Testis (tissue), 3 donors: ENCODE measurements around the gene MIB1. TPM values are rescaled to one million over a fixed set of nuclear protein-coding genes. Genes with fewer than 3 reads are reported as not detected.

ENCODE experiments used
- DNase-seq: peaks from one replicate; pipeline ENCODE4 v3.0.0-alpha.2; 2019
- H3K27ac ChIP-seq, 2 donors: fragments of 200-600 bp; sonication (generic); one replicate each; pipeline ENCODE4 v1.5.1; 2019
- H3K27me3 ChIP-seq: fragments of 200-600 bp; sonication (generic); one replicate; pipeline ENCODE4 v1.5.1; 2019
- H3K36me3 ChIP-seq: fragments of 200-600 bp; sonication (generic); one replicate; pipeline ENCODE4 v1.5.1; 2017; ENCODE audit warnings: low read depth; ENCODE audit errors: missing control alignments
- H3K4me1 ChIP-seq: fragments of 200-600 bp; sonication (generic); one replicate; pipeline ENCODE4 v1.5.1; 2019
- H3K4me3 ChIP-seq, 2 donors: fragments of 200-600 bp; sonication (generic); one replicate each; pipeline ENCODE4 v1.5.1; 2017 to 2019
- H3K9me3 ChIP-seq: fragments of 200-600 bp; sonication (generic); one replicate; pipeline ENCODE4 v1.5.1; 2017
- POLR2A ChIP-seq: fragments of 450-650 bp; IDR thresholded peaks from one replicate; pipeline ENCODE4 v1.6.1; 2017; ENCODE audit warnings: antibody characterized with exemption, mild to moderate bottlenecking, moderate library complexity
- WGBS, 2 donors: methylation state at CpG; one replicate each; pipeline ENCODE4 v1.1.5; 2018; 5-methylcytosine and 5-hydroxymethylcytosine counted together
- intact Hi-C: fragments of 100-400 bp; cut with DNase I; formaldehyde crosslinking; loops from one replicate; pipeline ENCODE4 v1.15.1; 2023; ENCODE audit warnings: low total_unique reads
- polyA plus RNA-seq: library from polyadenylated mRNA; stranded (reverse); fragments of 350-450 nt; fragmentation: Illumina TruSeq; extraction: RNeasy Lipid Tissue Mini Kit (QIAGEN cat#74804); gene quantifications from one replicate; pipeline ENCODE4 v1.2.3, GENCODE V29; 2014; ENCODE audit warnings: low read depth, low replicate concordance; ENCODE audit not compliant: insufficient read depth
- total RNA-seq, 2 donors: library from RNA; depleted of rRNA; stranded (reverse); fragments of >200 nt; gene quantifications; one replicate each; pipeline ENCODE4 v1.2.3, GENCODE V29; 2016
- TF ChIP-seq, protein P1 (sequence below), 3 experiments: fragments of 450-650 bp in 2 of 3; fragments of 200-600 bp in 1 of 3; sonication (generic) in 1 of 3; IDR thresholded peaks; one replicate each; pipeline ENCODE4 v1.5.1; 2016 to 2019; ENCODE audit warnings: antibody characterized with exemption in 3 of 3, mild to moderate bottlenecking in 2 of 3, moderate library complexity in 1 of 3

MIB1 gene
- total and polyA plus RNA-seq, 3 donors from 2014 or later, result 16.5 to 48.8 (median 40.7) TPM

DNA sequence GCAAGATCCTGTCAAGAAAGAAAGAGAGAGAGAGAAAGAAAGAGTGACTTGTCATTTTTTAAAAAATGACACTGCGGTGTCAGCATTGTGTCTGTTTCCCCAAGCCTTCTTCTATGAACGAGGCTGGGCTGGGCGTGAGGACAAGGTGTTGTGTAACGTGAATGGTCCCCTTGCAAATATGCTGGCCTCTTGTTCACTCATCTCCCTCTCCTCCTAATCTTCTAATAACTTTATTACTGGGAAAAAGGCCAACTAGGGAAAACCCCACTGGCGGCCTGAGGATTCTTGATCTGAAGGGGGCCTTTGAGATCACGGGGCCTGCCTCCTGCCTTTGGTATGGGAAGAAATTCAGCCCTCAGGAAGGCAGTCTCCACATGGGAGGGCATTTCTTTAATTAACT, 163.1 kb downstream of the MIB1 start:
- H3K36me3 ChIP-seq, result no peaks in the 10 kb centered on the region
- H3K4me1 ChIP-seq, result peaks cover 5% of the 10 kb centered on the region
- H3K9me3 ChIP-seq, result no peaks in the 10 kb centered on the region
- no peak overlapping the region for H3K27ac ChIP-seq
- TF ChIP-seq POLR2A, result no peak
- TF ChIP-seq, protein P1, sequence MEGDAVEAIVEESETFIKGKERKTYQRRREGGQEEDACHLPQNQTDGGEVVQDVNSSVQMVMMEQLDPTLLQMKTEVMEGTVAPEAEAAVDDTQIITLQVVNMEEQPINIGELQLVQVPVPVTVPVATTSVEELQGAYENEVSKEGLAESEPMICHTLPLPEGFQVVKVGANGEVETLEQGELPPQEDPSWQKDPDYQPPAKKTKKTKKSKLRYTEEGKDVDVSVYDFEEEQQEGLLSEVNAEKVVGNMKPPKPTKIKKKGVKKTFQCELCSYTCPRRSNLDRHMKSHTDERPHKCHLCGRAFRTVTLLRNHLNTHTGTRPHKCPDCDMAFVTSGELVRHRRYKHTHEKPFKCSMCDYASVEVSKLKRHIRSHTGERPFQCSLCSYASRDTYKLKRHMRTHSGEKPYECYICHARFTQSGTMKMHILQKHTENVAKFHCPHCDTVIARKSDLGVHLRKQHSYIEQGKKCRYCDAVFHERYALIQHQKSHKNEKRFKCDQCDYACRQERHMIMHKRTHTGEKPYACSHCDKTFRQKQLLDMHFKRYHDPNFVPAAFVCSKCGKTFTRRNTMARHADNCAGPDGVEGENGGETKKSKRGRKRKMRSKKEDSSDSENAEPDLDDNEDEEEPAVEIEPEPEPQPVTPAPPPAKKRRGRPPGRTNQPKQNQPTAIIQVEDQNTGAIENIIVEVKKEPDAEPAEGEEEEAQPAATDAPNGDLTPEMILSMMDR (IDR thresholded peaks at IDR 0.05), result no peak
- intact Hi-C loops, result no loop called here
- no peak for DNase-seq
- H3K27me3 ChIP-seq, result no peaks in the 10 kb centered on the region
- H3K4me3 ChIP-seq, result no peak overlapping the region
- 69 to 76% methylated on average over 6 of the region's 6 CpGs for WGBS, 2 donors

DNA sequence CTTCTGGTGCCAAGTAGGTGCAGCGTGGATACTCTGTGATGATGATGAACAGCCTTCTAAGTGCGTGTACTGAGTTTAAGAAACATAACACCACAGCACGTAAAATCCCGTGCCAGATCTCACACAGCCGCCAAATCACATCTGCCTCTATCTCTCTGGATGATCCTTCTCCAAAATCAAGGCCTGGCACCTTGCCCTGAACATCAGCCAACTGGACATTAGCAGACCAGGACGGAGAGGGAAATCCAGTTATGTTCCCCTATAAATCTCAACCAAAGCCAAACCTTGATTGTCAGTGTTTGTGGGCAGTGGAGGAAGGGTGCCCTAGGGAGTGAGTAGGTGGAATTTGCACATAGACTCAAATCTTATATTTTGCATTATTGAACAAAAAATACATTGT, 164.3 kb downstream of the MIB1 start:
- Histone ChIP-seq H3K36me3 (no peaks in the 10 kb centered on the region), H3K4me3 (no peak overlapping the region), H3K27ac (no peak overlapping the region), H3K9me3 (no peaks in the 10 kb centered on the region), H3K4me1 (peaks cover 5% of the 10 kb centered on the region), H3K27me3 (no peaks in the 10 kb centered on the region)
- peak; percentile 28 for DNase-seq
- 35 to 49% methylated on average over 6 of the region's 6 CpGs for WGBS, 2 donors
- TF ChIP-seq POLR2A, result no peak
- TF ChIP-seq, protein P1 (IDR thresholded peaks at IDR 0.05), result no peak
- intact Hi-C loops, result no loop called here

DNA sequence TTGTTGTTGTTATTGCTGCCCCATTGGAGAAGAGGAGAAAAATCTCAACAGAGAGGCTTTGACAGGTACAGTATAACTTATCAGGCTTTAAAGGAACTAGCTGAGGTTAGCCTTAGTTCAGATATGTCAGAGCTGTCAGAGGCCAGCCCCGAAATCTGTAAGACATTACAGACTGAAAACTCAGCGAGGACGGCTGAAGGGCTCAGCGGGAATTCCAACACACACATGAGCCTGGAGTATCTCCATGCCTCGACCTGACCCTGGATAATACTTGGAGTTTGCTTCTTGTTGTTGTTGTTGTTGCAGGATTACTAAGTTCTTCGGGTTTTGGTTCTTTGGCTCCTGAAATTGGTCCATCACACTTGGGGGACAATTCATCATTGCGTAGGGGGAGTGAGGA, 166.9 kb downstream of the MIB1 start:
- Histone ChIP-seq H3K27me3 (no peaks in the 10 kb centered on the region), H3K36me3 (no peaks in the 10 kb centered on the region), H3K4me3 (no peak overlapping the region), H3K9me3 (no peaks in the 10 kb centered on the region), H3K4me1 (peaks cover 5% of the 10 kb centered on the region), H3K27ac (no peak overlapping the region)
- WGBS, 2 donors, result 83 to 89% methylated on average over 7 of the region's 7 CpGs
- TF ChIP-seq, protein P1 (IDR thresholded peaks at IDR 0.05), result no peak
- TF ChIP-seq POLR2A, result no peak
- DNase-seq, result no peak
- intact Hi-C loops, result no loop called here

DNA sequence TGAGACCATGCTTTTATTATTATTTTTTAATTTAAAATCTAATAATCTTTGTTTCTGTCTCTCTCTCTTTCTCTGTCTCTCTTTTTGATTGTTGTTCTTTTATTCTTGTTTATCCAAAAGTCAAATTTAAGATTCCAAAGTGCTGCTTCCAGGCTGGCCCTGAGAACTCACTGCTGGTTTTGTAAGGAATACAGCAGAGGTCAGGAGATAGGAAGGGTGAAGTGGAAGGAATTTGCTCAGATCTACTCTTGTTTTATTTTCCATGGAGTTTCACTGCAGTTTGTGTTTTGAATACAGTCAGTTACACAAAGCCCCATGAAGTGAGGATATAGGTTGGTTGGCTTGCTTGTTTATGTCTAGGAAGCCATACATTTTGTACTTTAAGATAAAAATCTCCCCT, 168.1 kb downstream of the MIB1 start:
- Histone ChIP-seq H3K27me3 (no peaks in the 10 kb centered on the region), H3K27ac (no peak overlapping the region), H3K4me3 (no peak overlapping the region), H3K4me1 (peaks cover 5% of the 10 kb centered on the region), H3K9me3 (no peaks in the 10 kb centered on the region), H3K36me3 (no peaks in the 10 kb centered on the region)
- no peak for TF ChIP-seq POLR2A
- TF ChIP-seq, protein P1 (IDR thresholded peaks at IDR 0.05), result no peak
- intact Hi-C loops, result no loop called here
- DNase-seq, result no peak

DNA sequence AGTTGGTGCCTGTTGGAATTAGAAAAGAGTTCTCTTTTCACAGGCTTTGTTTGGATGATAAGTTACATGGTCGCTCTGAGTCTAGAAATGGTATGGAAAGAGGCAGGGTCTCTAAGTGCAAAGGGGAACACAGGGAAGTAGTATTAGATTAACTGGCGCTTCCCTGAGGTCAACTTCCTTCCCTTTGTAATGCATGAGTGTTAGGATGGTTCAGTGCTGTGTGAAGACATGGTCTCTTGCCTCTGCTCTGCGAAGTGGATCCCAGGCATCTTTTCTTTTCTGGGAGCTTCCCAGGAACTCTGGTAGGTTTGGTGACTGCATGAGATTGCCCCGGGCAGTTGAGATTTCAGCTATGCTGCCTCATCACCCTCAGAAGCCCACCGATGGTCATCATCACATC, 170.3 kb downstream of the MIB1 start:
- Histone ChIP-seq H3K27ac (no peak overlapping the region), H3K4me3 (no peak overlapping the region), H3K4me1 (no peaks in the 10 kb centered on the region), H3K9me3 (no peaks in the 10 kb centered on the region), H3K27me3 (no peaks in the 10 kb centered on the region), H3K36me3 (no peaks in the 10 kb centered on the region)
- DNase-seq, result no peak
- WGBS, 2 donors, result 78 to 82% methylated on average over 5 of the region's 5 CpGs
- TF ChIP-seq, protein P1 (IDR thresholded peaks at IDR 0.05), result no peak
- no peak for TF ChIP-seq POLR2A
- intact Hi-C loops, result no loop called here
